D341Med (cell line): Measurements from ENCODE around the gene MMP25.

Source experiments
- DNase-seq: peaks from one replicate; pipeline ENCODE4 v3.0.0; 2012; ENCODE audit warnings: low spot score

The MMP25 gene

DNA sequence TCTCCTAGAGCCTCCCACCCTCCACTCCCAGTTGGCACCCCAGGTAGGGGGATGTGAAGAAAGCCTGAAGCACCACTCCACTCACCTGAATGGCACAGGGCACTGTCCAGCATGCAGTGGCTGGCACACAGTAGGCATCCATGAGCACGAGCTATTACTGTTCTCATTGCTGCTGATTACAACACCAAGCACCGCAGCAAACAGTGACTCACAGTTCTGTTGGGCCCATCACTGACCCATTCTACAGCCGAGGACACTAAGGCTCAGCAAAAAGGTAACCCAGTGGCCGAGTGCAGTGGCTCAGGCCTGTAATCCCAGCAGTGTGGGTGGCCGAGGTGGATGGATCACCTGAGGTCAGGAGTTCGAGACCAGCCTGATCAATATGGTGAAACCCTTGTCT lies 50.0 kb downstream of the MMP25 start:
- no peak for DNase-seq

DNA sequence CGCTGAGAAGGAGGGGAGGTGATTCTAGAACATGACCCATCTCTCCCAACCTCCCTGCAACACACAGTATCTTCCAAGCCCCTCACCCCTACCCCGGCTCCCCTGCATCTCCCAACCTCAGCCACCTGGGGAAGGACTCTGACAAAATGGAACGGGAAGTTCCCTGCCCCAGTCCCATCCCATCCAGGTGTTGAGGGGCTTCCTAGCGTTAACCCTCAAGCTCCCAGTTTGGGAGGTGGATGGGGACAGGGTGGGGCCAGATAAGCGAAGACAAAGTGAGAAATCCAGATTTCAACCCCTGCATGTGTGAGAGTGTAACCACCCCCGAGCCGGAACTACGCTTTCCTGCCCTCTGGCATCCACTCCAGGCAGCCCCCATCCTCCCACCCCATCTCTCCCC lies 50.9 kb downstream of the MMP25 start:
- no peak for DNase-seq

- DNase-seq, result peak; percentile 10
These were observed 52.4 kb downstream of the MMP25 start, which contains the start of gene ZSCAN10 for GRCh38 chr16:3098459-3099394. ZSCAN10 (minus strand) TSS chr16:3099294; CDS start chr16:3092937, 6,357 bp downstream.

DNA sequence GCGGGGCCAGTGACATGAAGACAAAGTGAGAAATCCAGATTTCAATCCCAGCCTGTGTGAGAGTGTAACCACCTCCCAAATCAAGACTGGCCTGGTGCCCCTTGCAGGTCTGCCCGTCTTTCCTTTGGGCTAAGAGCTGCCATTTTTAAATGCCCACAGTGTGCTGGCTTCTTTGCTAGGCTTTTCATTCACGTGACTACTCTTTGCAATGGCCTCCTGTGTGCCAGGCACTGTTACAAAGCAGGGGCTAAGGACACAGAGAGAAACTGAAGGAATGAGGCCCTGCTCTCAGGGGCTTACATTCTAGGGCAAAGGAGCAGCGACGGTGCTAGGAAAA lies 53.0 kb downstream of the MMP25 start:
- no peak for DNase-seq

- peak; percentile 95 for DNase-seq
These were observed 53.6 kb downstream of the MMP25 start for GRCh38 chr16:3099732-3100499.

DNA sequence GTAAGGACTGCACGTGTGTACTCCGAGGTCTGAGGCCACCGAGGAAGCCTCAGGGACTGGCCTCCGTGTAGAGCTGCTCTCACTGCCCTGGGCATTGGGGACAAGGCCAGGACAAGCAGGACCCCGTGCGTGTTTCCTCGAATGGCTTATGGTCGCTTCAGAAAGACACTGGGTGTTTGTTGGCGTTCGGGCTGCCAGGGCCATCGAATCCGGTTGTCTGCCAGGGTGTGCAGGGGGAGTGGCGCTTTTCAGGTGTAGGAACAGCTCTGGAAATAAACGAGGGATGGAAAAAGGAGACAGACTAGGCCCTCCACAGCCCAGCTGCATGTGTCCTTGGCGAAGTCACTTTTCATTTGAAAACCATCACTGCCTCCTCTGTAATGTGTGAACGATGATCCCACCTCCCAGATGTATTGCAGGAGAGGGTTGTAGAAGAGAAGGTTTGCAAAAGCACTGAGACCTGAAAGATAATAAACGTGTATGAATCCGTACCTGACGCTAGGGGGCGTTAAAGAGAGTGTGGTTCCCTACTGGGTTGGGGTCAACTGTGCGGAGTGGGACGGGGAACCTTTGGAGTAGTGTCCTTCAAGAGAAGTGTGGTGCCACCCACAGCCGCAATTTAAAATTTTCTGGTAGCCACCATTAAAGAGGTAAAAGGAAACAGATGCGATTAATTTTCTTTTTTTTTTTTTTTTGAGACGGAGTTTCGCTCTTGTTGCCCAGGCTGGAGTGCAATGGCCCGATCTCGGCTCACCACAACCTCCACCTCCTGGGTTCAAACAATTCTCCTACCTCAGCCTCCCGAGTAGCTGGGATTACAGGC lies 54.9 kb downstream of the MMP25 start:
- DNase-seq, result no peak

GRCh38 chr16:3101841-3102470 lies 55.6 kb downstream of the MMP25 start:
- no peak for DNase-seq

DNA sequence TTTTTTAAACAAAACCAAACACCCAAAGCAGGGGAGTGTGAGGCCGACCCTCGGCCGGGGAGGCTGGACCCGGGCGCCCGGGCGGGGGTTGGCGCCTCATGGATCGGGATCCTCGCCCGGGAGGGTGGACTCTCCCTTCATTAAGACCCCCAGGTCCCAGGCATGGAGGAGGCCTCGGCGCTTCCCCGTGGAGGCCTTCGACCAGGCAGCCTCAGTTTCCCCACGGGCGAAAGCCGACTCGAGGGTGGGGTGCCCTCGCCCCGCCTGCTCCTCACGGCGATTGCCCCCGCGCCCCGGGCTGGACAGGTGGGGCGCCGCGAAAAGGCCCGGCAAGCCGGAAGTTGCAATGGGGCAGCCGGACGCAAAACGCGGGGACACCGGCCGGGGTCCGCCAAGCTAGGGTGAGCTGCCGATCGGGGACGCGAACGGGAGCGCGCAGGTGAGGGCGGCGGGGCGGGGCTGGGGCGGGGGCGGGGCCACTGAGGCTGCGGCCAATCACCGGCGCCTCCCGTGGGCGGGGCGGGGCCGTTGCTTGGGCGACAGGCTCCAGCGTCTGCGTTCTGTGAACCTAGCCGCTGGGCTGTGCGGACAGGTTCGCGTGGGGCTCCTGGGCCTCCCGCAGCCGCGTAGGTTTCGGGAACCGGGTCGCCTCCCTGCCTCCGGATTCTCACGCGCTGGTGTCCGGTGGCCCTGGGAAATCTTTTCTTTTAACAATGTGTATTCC lies 60.0 kb downstream of the MMP25 start:
- DNase-seq, result peak; percentile 98
